Measurements from ENCODE around the gene PILRA. TPM values are rescaled to one million over a fixed set of nuclear protein-coding genes. Genes with fewer than 3 reads are reported as not detected.

Gene PILRA
- total and polyA plus RNA-seq, 2 donors from 2014 or later = 15.4 to 18.8 TPM

DNA sequence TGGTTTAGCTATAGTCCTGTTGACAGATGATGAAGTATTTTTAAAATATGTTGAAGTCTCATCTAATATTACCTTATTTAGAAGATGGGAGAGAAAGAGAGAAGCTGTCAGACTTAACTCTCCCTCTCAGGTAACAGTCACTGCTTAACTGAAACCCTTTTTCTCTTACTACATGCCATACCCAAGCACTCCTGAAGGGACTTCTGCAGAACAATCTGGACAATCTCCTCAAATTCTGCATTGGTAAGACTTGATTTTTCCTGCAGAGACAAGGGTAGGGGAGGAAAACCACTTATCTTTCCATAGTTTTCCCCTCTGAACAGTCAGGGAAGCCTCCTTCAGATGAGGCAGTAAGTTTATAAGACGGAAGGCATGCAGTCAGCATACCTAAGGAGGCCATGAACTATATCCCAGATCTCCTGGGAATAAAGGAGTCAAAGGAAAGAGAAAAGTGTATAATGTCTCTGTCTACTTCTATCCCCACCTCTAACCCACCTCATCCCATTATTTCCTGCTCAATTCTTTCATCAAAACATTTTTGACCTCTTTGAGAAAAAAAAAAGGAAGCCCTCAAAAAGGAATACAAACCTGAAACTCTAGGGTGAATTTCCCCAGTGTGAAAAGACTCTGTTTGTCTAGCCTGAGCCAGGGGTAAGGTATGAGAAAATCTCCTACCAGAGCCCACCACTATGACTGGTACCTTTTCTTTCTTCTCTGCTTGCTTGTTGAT lies 45.8 kb downstream of the PILRA start:
- intact Hi-C loops (cut with DNase I) = no loop called here
- DNase-seq (no peak), FAIRE-seq (no peak)
- peaks cover 0 to 4% (median 0%) of the 10 kb centered on the region in 3 donors for H3K36me3 ChIP-seq (ENCODE audit: control insufficient read depth in 2 of 3, insufficient read depth in 3 of 3, low read length in 3 of 3)
- no peaks in the 10 kb centered on the region for H3K27me3 ChIP-seq (ENCODE audit: control insufficient read depth, insufficient read depth, low read length)
- H3K9ac ChIP-seq (ENCODE audit: low read length in 3 of 3) = no peak overlapping the region
- no peak overlapping the region for H3K27ac ChIP-seq (ENCODE audit: low read depth in 2 of 2, low read length in 2 of 2)
- H3K9me3 ChIP-seq (ENCODE audit: control insufficient read depth in 2 of 3, insufficient read depth in 1 of 3, low read length in 3 of 3) = no peaks in the 10 kb centered on the region
- TF ChIP-seq, protein P1, sequence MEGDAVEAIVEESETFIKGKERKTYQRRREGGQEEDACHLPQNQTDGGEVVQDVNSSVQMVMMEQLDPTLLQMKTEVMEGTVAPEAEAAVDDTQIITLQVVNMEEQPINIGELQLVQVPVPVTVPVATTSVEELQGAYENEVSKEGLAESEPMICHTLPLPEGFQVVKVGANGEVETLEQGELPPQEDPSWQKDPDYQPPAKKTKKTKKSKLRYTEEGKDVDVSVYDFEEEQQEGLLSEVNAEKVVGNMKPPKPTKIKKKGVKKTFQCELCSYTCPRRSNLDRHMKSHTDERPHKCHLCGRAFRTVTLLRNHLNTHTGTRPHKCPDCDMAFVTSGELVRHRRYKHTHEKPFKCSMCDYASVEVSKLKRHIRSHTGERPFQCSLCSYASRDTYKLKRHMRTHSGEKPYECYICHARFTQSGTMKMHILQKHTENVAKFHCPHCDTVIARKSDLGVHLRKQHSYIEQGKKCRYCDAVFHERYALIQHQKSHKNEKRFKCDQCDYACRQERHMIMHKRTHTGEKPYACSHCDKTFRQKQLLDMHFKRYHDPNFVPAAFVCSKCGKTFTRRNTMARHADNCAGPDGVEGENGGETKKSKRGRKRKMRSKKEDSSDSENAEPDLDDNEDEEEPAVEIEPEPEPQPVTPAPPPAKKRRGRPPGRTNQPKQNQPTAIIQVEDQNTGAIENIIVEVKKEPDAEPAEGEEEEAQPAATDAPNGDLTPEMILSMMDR (IDR thresholded peaks at IDR 0.05; ENCODE audit: borderline replicate concordance, extremely low read depth, insufficient read depth) = no peak
- H3K4me3 ChIP-seq (ENCODE audit: low read length in 3 of 3) = no peak overlapping the region
- H3K4me1 ChIP-seq (ENCODE audit: control insufficient read depth in 2 of 3, insufficient read depth in 2 of 3, low read depth in 1 of 3, low read length in 3 of 3) = no peaks in the 10 kb centered on the region

DNA sequence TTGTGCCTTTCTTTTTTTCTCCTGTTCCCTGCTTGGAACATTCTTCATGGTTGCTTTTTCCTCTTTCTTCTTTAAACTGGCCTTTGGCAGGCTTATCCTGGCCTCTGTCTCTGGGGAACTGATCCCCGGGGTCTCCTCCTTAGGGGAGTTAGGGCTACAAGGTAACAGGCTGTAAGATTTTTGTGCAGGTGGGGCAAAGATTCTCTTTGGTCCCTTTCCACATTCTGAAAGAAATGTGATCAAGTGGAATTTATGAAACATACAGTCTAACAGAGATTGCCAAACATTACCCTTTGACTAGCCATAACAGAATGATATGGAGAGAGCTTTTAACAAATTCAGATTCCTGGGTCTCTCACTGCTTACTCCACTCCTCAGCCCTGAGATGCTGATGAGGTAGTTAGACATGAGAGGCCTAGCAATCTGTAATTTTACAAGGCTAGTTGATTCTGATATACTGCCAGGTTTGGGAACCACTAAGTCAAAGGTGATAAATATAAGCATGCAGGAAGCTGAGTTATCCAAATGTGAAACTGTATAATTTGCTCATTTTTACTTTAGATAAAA lies 46.5 kb downstream of the PILRA start:
- Histone ChIP-seq H3K27ac (ENCODE audit: low read depth in 2 of 2, low read length in 2 of 2) (no peak overlapping the region), H3K27me3 (ENCODE audit: control insufficient read depth, insufficient read depth, low read length) (no peaks in the 10 kb centered on the region), H3K9ac (ENCODE audit: low read length in 3 of 3) (no peak overlapping the region), H3K9me3 (ENCODE audit: control insufficient read depth in 2 of 3, insufficient read depth in 1 of 3, low read length in 3 of 3) (no peaks in the 10 kb centered on the region), H3K4me1 (ENCODE audit: control insufficient read depth in 2 of 3, insufficient read depth in 2 of 3, low read depth in 1 of 3, low read length in 3 of 3) (no peaks in the 10 kb centered on the region), H3K36me3 (ENCODE audit: control insufficient read depth in 2 of 3, insufficient read depth in 3 of 3, low read length in 3 of 3) (peaks cover 0 to 4% (median 0%) of the 10 kb centered on the region in 3 donors), H3K4me3 (ENCODE audit: low read length in 3 of 3) (no peak overlapping the region)
- TF ChIP-seq, protein P1 (IDR thresholded peaks at IDR 0.05; ENCODE audit: borderline replicate concordance, extremely low read depth, insufficient read depth) = no peak
- intact Hi-C loops (cut with DNase I) = no loop called here
- DNase-seq = no peak
- FAIRE-seq = no peak

DNA sequence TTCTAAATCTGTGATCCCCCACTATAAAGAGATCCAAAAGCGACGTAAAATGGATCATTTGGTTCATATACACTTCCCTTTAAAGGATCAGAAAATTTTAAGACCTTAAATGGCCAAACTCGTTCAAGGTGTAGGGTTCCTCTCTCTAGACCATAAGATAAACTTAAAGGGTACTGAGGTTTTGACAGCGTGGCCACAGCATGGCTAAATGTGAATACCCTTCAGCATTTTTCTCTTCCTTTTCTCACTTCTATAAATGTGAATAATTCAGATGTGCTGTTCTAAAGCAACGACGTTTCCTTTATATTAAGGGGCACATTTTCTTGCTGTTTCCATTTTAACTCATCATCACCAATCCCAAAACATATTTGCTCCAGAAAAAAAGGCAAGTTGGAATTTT lies 50.0 kb downstream of the PILRA start:
- DNase-seq = no peak
- Histone ChIP-seq H3K4me1 (ENCODE audit: control insufficient read depth in 2 of 3, insufficient read depth in 2 of 3, low read depth in 1 of 3, low read length in 3 of 3) (no peaks in the 10 kb centered on the region), H3K9ac (ENCODE audit: low read length in 3 of 3) (no peak overlapping the region), H3K9me3 (ENCODE audit: control insufficient read depth in 2 of 3, insufficient read depth in 1 of 3, low read length in 3 of 3) (no peaks in the 10 kb centered on the region), H3K4me3 (ENCODE audit: low read length in 3 of 3) (no peak overlapping the region), H3K36me3 (ENCODE audit: control insufficient read depth in 2 of 3, insufficient read depth in 3 of 3, low read length in 3 of 3) (no peaks in the 10 kb centered on the region), H3K27me3 (ENCODE audit: control insufficient read depth, insufficient read depth, low read length) (no peaks in the 10 kb centered on the region), H3K27ac (ENCODE audit: low read depth in 2 of 2, low read length in 2 of 2) (no peak overlapping the region)
- no peak for FAIRE-seq
- TF ChIP-seq, protein P1 (IDR thresholded peaks at IDR 0.05; ENCODE audit: borderline replicate concordance, extremely low read depth, insufficient read depth) = no peak
- intact Hi-C loops (cut with DNase I) = no loop called here
